ENCODE results near the gene LCA5L.

The LCA5L gene

GRCh38 chr21:39367783-39368182 lies 77.8 kb downstream of the LCA5L start:
- no peak for TF ChIP-seq CTCF (conservative IDR thresholded peaks at IDR 0.05; ENCODE audit: low read length)
- DNase-seq (ENCODE audit: low read depth) = no peak
- H3K4me3 ChIP-seq (ENCODE audit: low read length) = no peak overlapping the region

- TF ChIP-seq CTCF (conservative IDR thresholded peaks at IDR 0.05; ENCODE audit: low read length) = no peak
- H3K4me3 ChIP-seq (ENCODE audit: low read length) = no peak overlapping the region
- no peak for DNase-seq (ENCODE audit: low read depth)
These were observed 79.0 kb downstream of the LCA5L start for GRCh38 chr21:39366563-39366962.

GRCh38 chr21:39364949-39365348 lies 80.6 kb downstream of the LCA5L start:
- no peak for DNase-seq (ENCODE audit: low read depth)
- TF ChIP-seq CTCF (conservative IDR thresholded peaks at IDR 0.05; ENCODE audit: low read length) = no peak
- no peak overlapping the region for H3K4me3 ChIP-seq (ENCODE audit: low read length)

- DNase-seq (ENCODE audit: low read depth) = no peak
- H3K4me3 ChIP-seq (ENCODE audit: low read length) = no peak overlapping the region
These were observed 81.7 kb downstream of the LCA5L start for GRCh38 chr21:39363607-39364555.

GRCh38 chr21:39362733-39363132 lies 82.8 kb downstream of the LCA5L start:
- H3K4me3 ChIP-seq (ENCODE audit: low read length) = no peak overlapping the region
- DNase-seq (ENCODE audit: low read depth) = no peak
- no peak for TF ChIP-seq CTCF (conservative IDR thresholded peaks at IDR 0.05; ENCODE audit: low read length)

More at GRCh38 chr21:39363607-39364555, 81.7 kb downstream of the LCA5L start:
- TF ChIP-seq CTCF (conservative IDR thresholded peaks at IDR 0.05; ENCODE audit: low read length) = no peak

GRCh38 chr21:39359382-39359781 lies 86.2 kb downstream of the LCA5L start:
- no peak for DNase-seq (ENCODE audit: low read depth)
- no peak for TF ChIP-seq CTCF (conservative IDR thresholded peaks at IDR 0.05; ENCODE audit: low read length)
- no peak overlapping the region for H3K4me3 ChIP-seq (ENCODE audit: low read length)
